ENCODE measurements around the gene CEP97.

CEP97 gene

GRCh38 chr3:101813817-101814440, 89.5 kb downstream of the CEP97 start:
- DNase-seq (ENCODE audit: low read depth in 2 of 2) = no peak

GRCh38 chr3:101814835-101815234, 90.4 kb downstream of the CEP97 start:
- DNase-seq (ENCODE audit: low read depth in 2 of 2) = no peak

GRCh38 chr3:101816215-101817149, 92.1 kb downstream of the CEP97 start:
- DNase-seq (ENCODE audit: low read depth in 2 of 2) = no peak

- DNase-seq (ENCODE audit: low read depth in 2 of 2) = no peak
Measured at GRCh38 chr3:101817992-101818391, 93.6 kb downstream of the CEP97 start.

GRCh38 chr3:101819649-101820206, 95.3 kb downstream of the CEP97 start:
- no peak for DNase-seq (ENCODE audit: low read depth in 2 of 2)

All from stimulated activated CD8-positive, alpha-beta memory T cell treated with anti-CD3 and anti-CD28 coated beads, Interleukin-2, amount 100 ng/mL, for 48 hours (primary cell).